RWPE1 (cell line): ENCODE measurements around the gene SURF4.

Experiments used
- CTCF ChIA-PET: fragments of 350-600 bp; sonication (Branson Sonifier 250); formaldehyde crosslinking; extraction: SDS; loops from one replicate; lab custom pipeline; 2021; lab: Yijun Ruan, JAX
- POLR2A ChIA-PET: fragments of 400-600 bp; formaldehyde crosslinking; extraction: SDS; loops from one replicate; lab custom pipeline; 2020; ENCODE audit warnings: antibody characterized with exemption; ENCODE audit not compliant: low non-redundant PET; lab: Yijun Ruan, JAX
- DNase-seq: peaks from one replicate; pipeline ENCODE4 v3.0.0; 2012; ENCODE audit warnings: low spot score
- H3K27ac ChIP-seq: fragments of 450-650 bp; 2 replicates; pipeline ENCODE4 v1.5.1; 2017
- TF ChIP-seq, protein P1 (sequence below): fragments of 450-650 bp; conservative IDR thresholded peaks from 2 replicates; pipeline ENCODE4 v1.5.1; 2017; ENCODE audit warnings: low read depth, mild to moderate bottlenecking

Gene SURF4

DNA sequence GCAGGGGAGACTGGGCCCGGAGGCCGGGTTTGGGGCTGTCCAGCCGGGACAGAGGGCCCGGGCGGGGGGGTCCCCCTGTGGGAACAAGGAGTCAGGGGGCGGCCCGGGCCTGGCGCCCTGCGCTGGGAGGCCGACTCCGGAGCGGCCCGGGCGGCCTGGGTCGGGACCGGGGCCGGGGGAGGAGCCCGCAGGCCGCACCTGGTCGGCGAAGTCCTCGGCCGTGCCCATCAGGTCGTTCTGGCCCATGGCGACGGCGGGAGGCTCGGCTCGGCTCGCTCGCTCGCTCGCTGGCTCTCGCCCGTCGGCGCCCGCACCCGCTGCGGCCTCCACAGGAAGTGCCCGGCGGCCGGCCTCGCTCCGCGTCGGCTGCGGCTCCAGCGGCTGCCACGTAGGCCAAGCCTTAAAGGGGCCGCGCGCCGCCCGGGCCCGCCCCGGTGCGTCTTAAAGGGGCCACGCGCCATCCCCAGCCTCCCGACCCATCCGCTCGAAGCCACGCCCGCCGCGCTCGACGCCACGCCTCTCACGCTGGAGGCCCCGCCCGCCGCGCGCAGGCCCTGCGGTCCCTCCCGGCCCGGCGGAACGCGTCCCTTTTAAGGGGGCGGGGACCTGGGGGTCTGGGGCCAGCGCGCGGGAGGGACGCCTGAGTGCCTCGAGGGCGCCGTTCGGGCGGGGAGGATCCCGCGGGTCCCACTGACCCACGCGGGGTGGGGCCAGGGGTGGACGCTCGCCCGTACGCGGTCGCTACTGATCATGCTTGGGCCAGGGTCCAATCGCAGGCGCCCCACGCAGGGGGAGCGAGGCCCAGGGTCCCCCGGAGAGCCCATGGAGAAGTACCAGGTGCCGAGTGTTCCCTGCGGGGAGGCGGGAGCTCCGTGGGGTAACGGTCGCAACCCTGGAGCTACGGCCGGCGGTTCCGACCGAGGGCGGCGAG, at the start of gene SURF4, which contains the start of gene STKLD1:
Gene SURF4, minus strand, starts transcription at position 337 of the 931 bp plus-strand sequence. Its CDS starts 91 bp downstream, at position 246.
Gene STKLD1, plus strand, starts transcription at position 643 of the 931 bp plus-strand sequence. Its CDS starts 108 bp downstream, at position 751.
- TF ChIP-seq, protein P1, sequence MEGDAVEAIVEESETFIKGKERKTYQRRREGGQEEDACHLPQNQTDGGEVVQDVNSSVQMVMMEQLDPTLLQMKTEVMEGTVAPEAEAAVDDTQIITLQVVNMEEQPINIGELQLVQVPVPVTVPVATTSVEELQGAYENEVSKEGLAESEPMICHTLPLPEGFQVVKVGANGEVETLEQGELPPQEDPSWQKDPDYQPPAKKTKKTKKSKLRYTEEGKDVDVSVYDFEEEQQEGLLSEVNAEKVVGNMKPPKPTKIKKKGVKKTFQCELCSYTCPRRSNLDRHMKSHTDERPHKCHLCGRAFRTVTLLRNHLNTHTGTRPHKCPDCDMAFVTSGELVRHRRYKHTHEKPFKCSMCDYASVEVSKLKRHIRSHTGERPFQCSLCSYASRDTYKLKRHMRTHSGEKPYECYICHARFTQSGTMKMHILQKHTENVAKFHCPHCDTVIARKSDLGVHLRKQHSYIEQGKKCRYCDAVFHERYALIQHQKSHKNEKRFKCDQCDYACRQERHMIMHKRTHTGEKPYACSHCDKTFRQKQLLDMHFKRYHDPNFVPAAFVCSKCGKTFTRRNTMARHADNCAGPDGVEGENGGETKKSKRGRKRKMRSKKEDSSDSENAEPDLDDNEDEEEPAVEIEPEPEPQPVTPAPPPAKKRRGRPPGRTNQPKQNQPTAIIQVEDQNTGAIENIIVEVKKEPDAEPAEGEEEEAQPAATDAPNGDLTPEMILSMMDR: no peak
- POLR2A ChIA-PET: interaction anchor here (0.6 kb wide), 2 partner anchors 28 to 68 kb away, joined by 3 to 4 read pairs; partner anchors contain the start of genes MED22 and RPL7A
- DNase-seq: peak; percentile 100
- CTCF ChIA-PET: interaction anchor here (0.6 to 1.4 kb wide), 4 partner anchors 18 to 360 kb away, joined by 3 to 4 read pairs (median 4); no protein-coding TSS in a partner anchor
- H3K27ac ChIP-seq: peak within 1 kb of the TSS; percentile 92

DNA sequence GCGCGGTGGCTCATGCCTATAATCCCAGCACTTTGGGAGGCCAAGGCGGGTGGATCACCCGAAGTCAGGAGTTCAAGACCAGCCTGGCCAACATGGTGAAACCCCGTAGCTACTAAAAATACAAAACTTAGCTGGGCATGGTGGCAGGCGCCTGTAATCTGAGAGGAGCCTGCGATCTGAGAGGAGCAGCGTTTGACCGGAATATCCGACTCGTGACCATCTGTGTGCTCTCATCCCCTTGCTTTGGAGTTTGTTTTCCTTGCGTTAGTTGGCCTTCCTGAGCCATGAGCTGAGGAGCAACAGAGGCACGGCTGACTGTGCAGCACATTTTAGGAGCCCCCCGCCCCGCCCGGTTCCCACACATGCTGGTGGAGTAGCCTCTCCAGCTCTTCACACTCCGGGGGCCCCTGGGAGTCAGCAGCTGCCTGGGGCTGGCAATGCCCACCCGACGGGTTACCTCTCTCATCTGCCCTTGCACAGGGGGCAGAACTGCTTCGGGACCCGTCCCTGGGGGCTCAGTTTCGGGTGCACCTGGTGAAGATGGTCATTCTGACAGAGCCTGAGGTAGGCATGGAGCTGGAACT, 49.3 kb upstream of the SURF4 start:
- DNase-seq: no peak
- CTCF ChIA-PET: interaction anchor here (0.7 kb wide), 1 partner anchor 16 kb away, joined by 3 read pairs; no protein-coding TSS in a partner anchor
- H3K27ac ChIP-seq: no peak overlapping the region
- POLR2A ChIA-PET: no interaction called here
- TF ChIP-seq, protein P1: no peak

DNA sequence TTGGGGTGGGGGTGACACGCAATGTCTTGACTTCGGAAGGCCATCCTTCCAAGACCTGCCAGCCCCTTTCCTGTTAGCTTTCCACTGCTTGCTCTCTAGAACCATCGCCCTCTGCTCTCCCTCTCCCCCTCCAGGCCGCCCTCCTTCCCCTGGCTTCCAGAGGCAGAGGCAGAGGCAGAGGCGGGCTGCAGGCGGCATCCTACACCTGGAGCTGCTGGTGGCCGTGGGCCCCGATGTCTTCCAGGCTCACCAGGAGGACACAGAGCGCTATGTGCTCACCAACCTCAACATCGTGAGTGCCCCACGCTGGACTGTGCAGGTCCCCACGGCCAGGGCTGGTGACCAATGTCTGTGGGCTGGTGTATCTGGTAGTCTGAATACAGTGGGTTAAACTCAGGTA, 48.3 kb upstream of the SURF4 start:
- CTCF ChIA-PET: no interaction called here
- POLR2A ChIA-PET: no interaction called here

DNA sequence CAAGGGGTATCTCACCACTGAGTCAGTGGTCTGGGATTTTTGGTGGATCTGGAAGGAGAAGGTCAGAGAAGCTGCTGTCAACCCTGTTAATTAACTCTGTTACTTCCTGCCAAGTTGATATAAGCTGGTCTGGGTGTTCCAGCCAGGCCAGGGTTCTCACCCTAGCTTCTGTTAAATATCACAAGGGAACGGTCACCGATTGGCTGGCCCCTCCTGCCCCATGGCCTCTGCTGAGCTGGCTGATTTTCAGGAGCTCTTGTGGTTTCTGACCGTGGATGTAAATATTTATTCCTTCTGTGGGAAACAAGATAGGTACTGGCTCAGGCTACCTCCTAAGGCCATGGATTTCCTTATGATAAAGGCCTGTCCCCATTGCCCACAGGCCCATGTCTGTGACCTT, 47.4 kb upstream of the SURF4 start:
- TF ChIP-seq, protein P1: no peak
- H3K27ac ChIP-seq: no peak overlapping the region
- POLR2A ChIA-PET: no interaction called here
- CTCF ChIA-PET: interaction anchor here (0.7 kb wide), 1 partner anchor 39 kb away, joined by 5 read pairs; no protein-coding TSS in a partner anchor
- no peak for DNase-seq

More for the DNA sequence above, 48.3 kb upstream of the SURF4 start:
- no peak overlapping the region for H3K27ac ChIP-seq
- TF ChIP-seq, protein P1: no peak
- no peak for DNase-seq

DNA sequence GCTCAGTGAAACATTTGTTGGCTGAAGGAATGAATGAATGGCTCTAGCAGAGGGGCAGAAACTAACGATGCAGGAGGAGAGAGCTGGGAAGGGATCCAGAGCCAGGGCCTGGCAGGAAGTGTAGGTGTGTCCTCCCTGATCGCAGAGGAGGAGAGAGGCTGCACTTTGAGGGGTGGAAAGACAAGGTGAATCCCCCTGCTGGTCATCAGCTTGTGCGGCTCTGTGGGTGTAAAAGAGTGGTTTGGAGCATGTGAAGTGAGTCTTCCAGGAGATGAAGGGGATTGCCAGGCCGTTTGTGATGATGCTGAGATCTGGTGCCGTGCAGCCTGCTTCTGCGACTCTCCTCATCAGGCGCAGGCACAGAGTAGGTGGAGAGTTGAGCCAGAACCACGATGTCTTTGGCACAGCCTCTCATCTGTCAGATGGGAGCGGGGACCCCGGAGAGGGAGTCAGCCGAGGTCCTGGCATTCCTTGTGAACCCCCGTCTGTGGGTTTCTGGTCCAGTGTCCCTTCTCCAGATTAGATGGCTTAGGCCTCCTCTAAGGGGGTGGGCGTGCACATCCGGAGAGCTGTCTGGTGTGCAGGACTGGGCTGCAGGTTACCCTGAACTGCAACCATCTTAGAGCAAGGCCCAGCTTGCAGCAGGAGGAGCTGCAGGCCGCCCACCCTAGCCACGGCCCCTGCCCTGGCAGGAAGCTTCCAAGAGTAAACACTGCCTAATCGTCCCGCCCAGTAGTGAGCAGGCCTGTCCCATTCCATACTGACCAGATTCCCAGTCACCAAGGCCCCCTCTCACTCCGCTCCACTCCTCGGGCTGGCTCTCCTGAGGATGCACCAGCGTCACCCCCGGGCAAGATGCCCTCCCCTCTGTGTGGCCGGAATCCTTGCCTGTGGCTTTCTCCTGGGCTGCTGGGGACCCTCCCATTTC, 46.0 kb upstream of the SURF4 start, which contains the start of gene ADAMTS13:
Gene ADAMTS13, plus strand, starts transcription at position 753 of the 928 bp plus-strand sequence. Its CDS starts 77 bp downstream, at position 830.
- no peak for DNase-seq
- ChIA-PET POLR2A (no interaction called here), CTCF (interaction anchor here (0.7 kb wide), 1 partner anchor 486 kb away, joined by 6 read pairs; no protein-coding TSS in a partner anchor)
- H3K27ac ChIP-seq: peak within 1 kb of the TSS; percentile 46
- TF ChIP-seq, protein P1: no peak
